Fibroblast of pulmonary artery (primary cell): ENCODE measurements around the gene WNT3A.

Experiments used
- DNase-seq: peaks from one replicate; pipeline ENCODE4 v3.0.0-alpha.2; 2010; ENCODE audit warnings: low read depth
- H3K4me3 ChIP-seq: replicated peaks from 2 replicates; pipeline ENCODE4 v1.5.1; 2011; ENCODE audit warnings: low read depth, mild to moderate bottlenecking, control low read depth, low read length, moderate library complexity
- CTCF ChIP-seq: IDR thresholded peaks from 2 replicates; pipeline ENCODE4 v1.5.1; 2011; ENCODE audit warnings: mild to moderate bottlenecking, control low read depth, low read length, inconsistent platforms; ENCODE audit errors: missing control alignments

Gene WNT3A

GRCh38 chr1:228009116-228009827 lies 2.5 kb downstream of the WNT3A start:
- no peak overlapping the region for H3K4me3 ChIP-seq
- TF ChIP-seq CTCF: no peak
- DNase-seq: no peak

- no peak for DNase-seq
- H3K4me3 ChIP-seq: no peak overlapping the region
- no peak for TF ChIP-seq CTCF
Observed at GRCh38 chr1:228009828-228010775, 3.3 kb downstream of the WNT3A start.

- DNase-seq: no peak
- no peak overlapping the region for H3K4me3 ChIP-seq
Observed at GRCh38 chr1:228010921-228011320, 4.1 kb downstream of the WNT3A start.

GRCh38 chr1:228011721-228012311 lies 5.0 kb downstream of the WNT3A start:
- no peak for TF ChIP-seq CTCF
- no peak for DNase-seq

More at GRCh38 chr1:228010921-228011320, 4.1 kb downstream of the WNT3A start:
- no peak for TF ChIP-seq CTCF

GRCh38 chr1:228012555-228012954 lies 5.8 kb downstream of the WNT3A start:
- DNase-seq: no peak
- no peak for TF ChIP-seq CTCF
- H3K4me3 ChIP-seq: no peak overlapping the region

More at GRCh38 chr1:228011721-228012311, 5.0 kb downstream of the WNT3A start:
- no peak overlapping the region for H3K4me3 ChIP-seq

GRCh38 chr1:228013131-228013934 lies 6.5 kb downstream of the WNT3A start:
- DNase-seq: no peak
- H3K4me3 ChIP-seq: no peak overlapping the region
- no peak for TF ChIP-seq CTCF
